HG03469 (cell line): ENCODE results near the gene SUOX.
"Not testable (repeated sequence)": the region's sequence is repeated elsewhere in the genome, so short reads cannot be mapped to it uniquely, and the experiment has no call there.

Experiments
- ATAC-seq: cut with Tn5 transposase; IDR thresholded peaks from one replicate; pipeline ENCODE4 v1.9.1; 2021; ENCODE audit warnings: mild to moderate bottlenecking, moderate library complexity, moderate number of reproducible peaks; ENCODE audit not compliant: unreplicated experiment

SUOX gene

DNA sequence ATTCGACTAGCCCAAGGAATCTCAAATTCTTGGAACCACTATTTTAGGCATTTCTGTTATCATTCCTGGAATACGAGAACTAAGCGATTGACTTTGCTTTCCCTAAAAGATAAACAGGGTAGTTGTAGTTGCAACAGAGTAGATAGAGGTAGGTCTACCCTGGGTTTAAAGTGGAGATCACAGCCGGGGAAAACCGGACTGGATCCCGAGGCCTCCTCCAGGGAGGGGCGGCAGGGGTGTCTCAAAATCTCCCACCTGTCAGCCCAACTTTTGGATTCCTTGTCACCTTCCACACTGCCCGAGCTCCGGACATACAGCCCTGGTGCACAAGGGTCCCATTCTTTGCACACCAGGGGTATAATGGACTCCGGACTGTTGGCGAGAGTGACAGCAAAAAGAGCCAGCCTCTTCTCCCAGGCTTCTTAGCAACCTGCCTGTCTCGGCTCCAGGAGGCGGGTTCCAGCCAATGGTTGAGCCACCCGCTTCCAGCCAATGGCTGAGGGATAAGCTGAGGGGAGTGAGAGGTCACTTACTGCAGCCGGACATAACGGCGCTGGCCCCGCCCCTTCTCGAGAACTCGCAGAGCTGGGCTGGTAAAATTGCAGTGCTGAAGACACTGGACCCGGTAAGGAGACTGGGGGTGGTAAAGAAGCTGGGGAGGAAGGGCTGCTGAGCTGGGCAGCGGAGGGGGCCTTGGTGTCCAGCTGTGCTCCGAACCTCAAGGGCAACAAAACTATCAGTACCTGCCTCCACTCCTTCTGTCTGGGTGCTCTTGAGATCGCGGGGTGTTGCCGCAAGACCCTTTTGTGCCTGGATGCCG lies at the start of gene SUOX:
Gene SUOX, plus strand, starts transcription at position 562 of the 820 bp plus-strand sequence. CDS start 4,946 bp downstream, outside the sequence.
- peak; percentile 97 for ATAC-seq

GRCh38 chr12:55955344-55955743 lies 41.7 kb upstream of the SUOX start:
- no peak for ATAC-seq

GRCh38 chr12:55955800-55956508 lies 41.1 kb upstream of the SUOX start:
- ATAC-seq = no peak

DNA sequence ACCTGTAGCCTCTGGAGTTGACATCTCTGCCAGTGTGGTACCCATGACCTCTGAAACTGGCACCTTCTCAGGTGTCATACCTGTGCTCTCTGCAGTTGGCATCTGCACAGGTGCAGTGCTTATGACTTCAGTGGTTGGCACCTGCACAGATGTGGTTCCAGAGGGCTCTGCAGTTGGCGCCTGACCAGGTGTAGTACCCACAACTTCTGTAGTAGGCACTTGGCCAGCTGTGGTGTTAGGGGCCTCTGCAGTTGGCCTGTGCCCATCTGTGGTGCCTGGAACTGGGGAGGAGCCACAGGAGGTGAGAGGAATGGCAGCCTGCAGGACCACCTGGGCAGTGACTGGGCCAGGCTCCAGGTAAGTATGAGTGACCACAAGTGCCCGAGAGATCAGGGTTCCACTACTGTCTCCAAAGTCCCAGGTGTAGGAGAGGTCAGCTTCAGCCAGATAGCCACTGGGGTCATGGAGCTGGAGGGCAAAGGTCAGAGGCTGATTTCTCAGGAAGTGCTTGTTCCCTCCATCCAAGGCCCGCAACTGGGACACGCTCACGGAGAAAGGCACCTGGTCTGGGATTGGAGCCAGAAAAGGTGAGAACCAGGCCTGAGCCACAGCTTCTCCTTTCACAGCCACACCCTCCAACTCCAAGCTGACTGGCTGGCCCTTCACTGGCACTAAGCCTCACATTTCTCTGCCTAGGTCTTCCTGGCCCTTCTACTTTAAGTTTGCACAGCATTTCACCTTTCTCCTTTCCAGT lies 39.8 kb upstream of the SUOX start:
- ATAC-seq = no peak

GRCh38 chr12:55963760-55964159 lies 33.3 kb upstream of the SUOX start:
- no peak for ATAC-seq

GRCh38 chr12:55965240-55965639 lies 31.8 kb upstream of the SUOX start:
- ATAC-seq = no peak

- no peak for ATAC-seq
These were observed 31.1 kb upstream of the SUOX start, which contains the start of gene PMEL for GRCh38 chr12:55965941-55966407. Gene PMEL, minus strand, starts transcription at chr12:55966042. Its CDS starts 31 bp downstream, at chr12:55966011.

DNA sequence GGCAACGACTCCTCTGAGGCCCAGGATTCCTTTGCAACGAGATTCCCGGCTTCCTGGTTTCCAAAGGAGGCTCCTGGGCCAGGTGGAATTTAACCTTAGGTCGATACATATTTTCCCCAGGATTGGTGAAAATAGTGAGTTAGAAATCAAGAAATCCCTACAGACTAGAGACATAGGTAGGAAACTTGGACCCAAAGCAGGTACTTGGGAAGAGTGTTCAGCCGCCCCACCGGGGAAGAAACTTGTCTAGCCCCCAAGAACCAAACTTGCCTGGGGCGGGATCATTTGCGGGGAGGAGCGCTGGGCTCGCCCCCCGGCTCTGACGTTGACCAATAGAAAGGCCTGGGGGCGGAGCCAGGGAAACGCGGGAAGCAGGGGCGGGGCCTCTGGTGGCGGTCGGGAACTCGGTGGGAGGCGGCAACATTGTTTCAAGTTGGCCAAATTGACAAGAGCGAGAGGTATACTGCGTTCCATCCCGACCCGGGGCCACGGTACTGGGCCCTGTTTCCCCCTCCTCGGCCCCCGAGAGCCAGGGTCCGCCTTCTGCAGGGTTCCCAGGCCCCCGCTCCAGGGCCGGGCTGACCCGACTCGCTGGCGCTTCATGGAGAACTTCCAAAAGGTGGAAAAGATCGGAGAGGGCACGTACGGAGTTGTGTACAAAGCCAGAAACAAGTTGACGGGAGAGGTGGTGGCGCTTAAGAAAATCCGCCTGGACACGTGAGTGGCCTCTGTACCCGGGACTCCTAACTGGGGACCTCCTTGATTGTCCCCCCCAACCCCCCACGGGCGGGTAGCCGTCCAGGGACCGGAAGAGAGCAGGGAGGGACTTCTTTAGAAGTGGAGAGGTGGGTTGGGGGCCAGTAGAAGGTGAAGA lies 30.4 kb upstream of the SUOX start, which contains the start of gene CDK2:
Gene CDK2, plus strand, starts transcription at position 423 of the 874 bp plus-strand sequence. Its CDS starts 179 bp downstream, at position 602.
- ATAC-seq = peak; percentile 83

DNA sequence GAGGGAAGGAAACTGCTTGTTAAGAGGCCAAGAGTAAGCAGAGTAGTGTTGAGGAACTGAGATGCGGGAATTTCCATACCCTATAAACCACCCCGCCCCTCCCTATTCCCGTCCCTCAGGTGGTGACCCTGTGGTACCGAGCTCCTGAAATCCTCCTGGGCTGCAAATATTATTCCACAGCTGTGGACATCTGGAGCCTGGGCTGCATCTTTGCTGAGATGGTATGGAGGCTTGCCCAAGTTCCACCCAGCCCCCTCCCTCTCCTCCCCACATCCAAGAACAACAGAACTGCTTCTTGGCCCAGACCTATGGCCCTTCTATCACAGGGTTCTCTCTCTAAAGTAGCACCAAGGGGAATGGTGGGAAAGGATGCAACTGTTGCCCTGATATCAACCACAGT lies 27.7 kb upstream of the SUOX start:
- ATAC-seq = no peak

- no peak for ATAC-seq
These were observed 26.3 kb upstream of the SUOX start for GRCh38 chr12:55970775-55971174.

GRCh38 chr12:55972042-55972441 lies 25.0 kb upstream of the SUOX start:
- no peak for ATAC-seq

- no peak for ATAC-seq
These were observed 24.6 kb upstream of the SUOX start for GRCh38 chr12:55972456-55972855.

DNA sequence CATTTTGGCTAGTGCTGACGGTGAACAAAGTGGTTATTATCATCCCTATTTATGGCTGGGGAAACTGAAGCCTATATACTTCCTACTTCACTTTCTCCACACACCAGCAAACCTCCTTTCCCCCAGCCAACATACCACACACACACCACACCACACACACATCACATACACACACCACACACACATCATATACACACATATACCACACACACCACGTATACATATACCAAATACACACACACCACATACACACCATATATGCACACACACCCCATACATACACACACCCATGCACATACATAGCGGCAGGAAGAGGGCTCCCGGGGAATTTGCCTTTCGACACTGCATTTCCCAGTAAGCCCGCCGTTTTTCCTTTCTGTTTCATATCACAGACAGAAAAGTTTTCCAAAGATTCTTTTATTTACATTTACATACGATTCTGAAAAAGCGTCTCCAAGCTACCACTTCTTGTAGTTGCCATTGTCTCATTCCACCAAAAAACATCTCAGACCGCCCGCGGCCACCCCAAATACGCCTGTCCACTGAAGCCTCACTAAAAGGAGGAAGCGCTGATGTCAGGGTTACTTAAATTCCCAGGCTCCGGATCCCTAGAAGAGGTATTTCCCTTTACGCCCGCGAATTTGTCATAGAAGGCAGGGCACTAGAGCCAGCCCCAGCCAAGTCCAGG lies 24.0 kb upstream of the SUOX start:
- no peak for ATAC-seq

DNA sequence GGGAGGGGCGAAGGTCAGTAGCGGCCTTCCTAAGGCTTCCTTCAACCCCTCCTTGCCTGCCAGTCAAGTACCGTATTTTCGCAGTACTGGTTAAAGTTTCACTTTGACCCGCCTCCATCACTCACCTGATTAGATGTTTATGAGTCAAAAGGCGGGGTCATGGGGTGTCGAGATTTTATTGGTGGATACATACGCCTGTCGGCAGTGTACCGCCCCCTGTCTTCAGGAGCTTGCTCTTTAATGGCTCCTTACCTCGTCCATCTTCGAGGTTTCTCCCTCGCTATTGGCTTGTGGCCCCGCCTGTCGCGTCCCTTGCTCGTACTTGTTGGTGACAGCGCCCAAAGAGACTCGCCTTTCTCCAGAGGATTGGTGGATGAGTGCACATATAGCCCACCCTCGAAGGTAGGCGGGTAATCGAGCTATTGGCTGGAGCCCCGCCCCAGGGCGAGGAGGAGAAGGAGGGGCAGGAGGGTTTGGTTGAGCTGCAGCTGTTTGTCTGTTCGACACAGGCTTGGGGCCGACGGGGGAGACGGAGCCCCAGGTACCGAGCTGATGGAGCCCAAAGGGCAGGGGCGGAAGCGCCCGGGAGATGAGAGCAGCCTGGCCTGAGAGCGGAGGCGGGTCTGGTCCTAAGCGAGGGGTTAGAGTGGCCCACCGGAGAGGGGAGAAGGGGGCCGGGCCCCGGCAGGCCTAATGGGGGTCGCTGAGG lies 23.3 kb upstream of the SUOX start, which contains the start of gene RAB5B:
Gene RAB5B, plus strand, starts transcription at position 480 of the 709 bp plus-strand sequence. CDS start 12,883 bp downstream, outside the sequence.
- ATAC-seq = peak; percentile 87

DNA sequence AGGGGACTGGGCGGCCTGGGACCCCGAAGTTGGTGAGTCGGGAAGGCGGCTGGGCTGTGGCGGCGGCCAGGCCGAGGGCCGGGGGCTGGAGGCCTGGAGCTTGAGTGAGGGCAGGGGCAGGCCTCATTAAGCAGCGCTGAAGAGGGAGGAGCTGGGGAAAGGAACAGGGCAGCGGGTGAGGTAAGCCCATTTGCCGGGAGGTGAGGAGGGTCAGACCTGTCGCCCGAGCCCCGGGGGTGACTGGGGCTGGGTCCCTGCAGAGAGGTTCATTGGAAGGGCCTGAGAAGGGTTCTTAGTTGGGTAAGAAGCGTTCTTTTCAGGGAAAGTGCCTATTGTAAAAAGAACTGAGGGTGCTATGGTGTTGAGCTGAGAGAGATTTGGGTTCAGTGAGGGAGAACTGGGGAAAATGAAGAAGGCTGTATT lies 22.8 kb upstream of the SUOX start:
- no peak for ATAC-seq

- ATAC-seq = no peak
These were observed 18.7 kb upstream of the SUOX start for GRCh38 chr12:55978393-55978792.

- ATAC-seq = no peak
These were observed 18.0 kb upstream of the SUOX start for GRCh38 chr12:55979069-55979468.

DNA sequence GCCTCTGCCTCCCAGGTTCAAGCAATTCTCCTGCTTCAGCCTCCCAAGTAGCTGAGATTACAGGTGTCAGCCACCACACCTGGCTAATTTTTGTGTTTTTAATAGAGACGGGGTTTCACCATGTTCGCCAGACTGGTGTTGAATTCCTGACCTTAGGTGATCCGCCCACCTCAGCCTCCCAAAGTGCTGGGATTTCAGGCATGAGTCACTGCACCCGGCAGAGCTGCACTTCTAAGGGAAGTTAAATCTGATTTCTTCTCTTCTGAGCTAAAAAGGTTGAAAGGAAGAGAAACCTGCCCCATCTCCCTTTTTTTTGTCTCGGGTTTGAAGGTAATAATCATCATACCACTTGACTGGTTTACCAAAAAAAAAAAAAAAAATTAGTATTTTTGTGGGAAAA lies 15.2 kb upstream of the SUOX start:
- ATAC-seq = not testable (repeated sequence)
